WTC11 (cell line): ENCODE data around the gene APOL3. TPM values are rescaled to one million over a fixed set of nuclear protein-coding genes. Genes with fewer than 3 reads are reported as not detected.

Experiments used
- ATAC-seq: fragments of 200-7000 bp; cut with Tn5 transposase; 2 replicates; pipeline ENCODE4 v1.10.0; 2021; ENCODE audit warnings: mild to moderate bottlenecking, moderate library complexity
- CTCF ChIA-PET: fragments of 300-600 bp; sonication (Branson Sonifier 250); formaldehyde crosslinking; loops from one replicate; lab custom pipeline; 2021; ENCODE audit warnings: antibody characterized with exemption; lab: Charles Lee
- POLR2A ChIA-PET: fragments of 350-600 bp; sonication (Branson Sonifier 250); formaldehyde crosslinking; loops from one replicate; lab custom pipeline; 2021; ENCODE audit warnings: antibody characterized with exemption; lab: Charles Lee
- DNase-seq: peaks from one replicate; pipeline ENCODE4 v3.0.0; 2021; ENCODE audit warnings: low spot score
- H3K27ac Mint-ChIP-seq: 2 replicates; pipeline ENCODE4 v1.8.0; 2021; ENCODE audit warnings: mixed read lengths
- H3K27me3 Mint-ChIP-seq: 2 replicates; pipeline ENCODE4 v1.8.0; 2021; ENCODE audit warnings: low read depth, mild to moderate bottlenecking, moderate library complexity, mixed read lengths
- H3K36me3 Mint-ChIP-seq: 2 replicates; pipeline ENCODE4 v1.8.0; 2021; ENCODE audit warnings: mixed read lengths
- H3K4me1 Mint-ChIP-seq: 2 replicates; pipeline ENCODE4 v1.8.0; 2022; ENCODE audit warnings: mixed read lengths
- H3K4me3 Mint-ChIP-seq: 2 replicates; pipeline ENCODE4 v1.8.0; 2021; ENCODE audit warnings: mild to moderate bottlenecking, moderate library complexity, mixed read lengths
- H3K9me3 Mint-ChIP-seq: 2 replicates; pipeline ENCODE4 v1.8.0; 2021; ENCODE audit warnings: mixed read lengths
- AFF4 ChIP-seq: sonication (generic); formaldehyde crosslinking; IDR thresholded peaks from 2 replicates; pipeline ENCODE4 v1.8.1; 2023; ENCODE audit warnings: mild to moderate bottlenecking, missing genetic modification reagents, borderline replicate concordance
- ATF2 ChIP-seq: sonication (generic); formaldehyde crosslinking; IDR thresholded peaks from 2 replicates; pipeline ENCODE4 v1.8.1; 2022; ENCODE audit warnings: low read depth, missing genetic modification reagents, borderline replicate concordance
- E2F1 ChIP-seq: sonication (generic); formaldehyde crosslinking; IDR thresholded peaks from 2 replicates; pipeline ENCODE4 v1.8.0; 2022; ENCODE audit warnings: mild to moderate bottlenecking, missing genetic modification reagents
- GRHL2 ChIP-seq: fragments of 250-450 bp; sonication (Bioruptor Pico); IDR thresholded peaks from 2 replicates; pipeline ENCODE4 v1.8.0; 2022; ENCODE audit warnings: mild to moderate bottlenecking, moderate library complexity; ENCODE audit not compliant: insufficient replicate concordance, severe bottlenecking
- IRF2 ChIP-seq: sonication (generic); formaldehyde crosslinking; IDR thresholded peaks from 2 replicates; pipeline ENCODE4 v1.8.0; 2022; ENCODE audit warnings: low read depth, missing genetic modification reagents, borderline replicate concordance
- JAZF1 ChIP-seq: fragments of 250-450 bp; sonication (Bioruptor Pico); IDR thresholded peaks from 2 replicates; pipeline ENCODE4 v1.9.0; 2021; ENCODE audit warnings: moderate library complexity, mild to moderate bottlenecking, inconsistent platforms
- MYBL2 ChIP-seq: sonication (generic); formaldehyde crosslinking; IDR thresholded peaks from 2 replicates; pipeline ENCODE4 v1.8.1; 2023; ENCODE audit warnings: mild to moderate bottlenecking, moderate library complexity, missing genetic modification reagents
- RELA ChIP-seq: sonication (generic); formaldehyde crosslinking; IDR thresholded peaks from 2 replicates; pipeline ENCODE4 v1.8.1; 2022; ENCODE audit warnings: missing genetic modification reagents, mild to moderate bottlenecking, borderline replicate concordance
- SMAD4 ChIP-seq: sonication (generic); formaldehyde crosslinking; IDR thresholded peaks from 2 replicates; pipeline ENCODE4 v1.8.0; 2022; ENCODE audit warnings: mild to moderate bottlenecking, missing genetic modification reagents
- SOX15 ChIP-seq: fragments of 250-450 bp; sonication (Bioruptor Pico); IDR thresholded peaks from 2 replicates; pipeline ENCODE4 v1.9.0; 2021; ENCODE audit warnings: mild to moderate bottlenecking
- TCF7 ChIP-seq: sonication (generic); formaldehyde crosslinking; IDR thresholded peaks from 2 replicates; pipeline ENCODE4 v1.8.0; 2022; ENCODE audit warnings: mild to moderate bottlenecking, low read depth, missing genetic modification reagents, moderate library complexity
- TEAD4 ChIP-seq: sonication (generic); formaldehyde crosslinking; IDR thresholded peaks from 2 replicates; pipeline ENCODE4 v1.8.0; 2022; ENCODE audit warnings: mild to moderate bottlenecking, missing genetic modification reagents
- ZBTB21 ChIP-seq: sonication (generic); formaldehyde crosslinking; IDR thresholded peaks from 2 replicates; pipeline ENCODE4 v1.8.1; 2023; ENCODE audit warnings: mild to moderate bottlenecking, missing genetic modification reagents, borderline replicate concordance
- ZNF317 ChIP-seq: sonication (generic); formaldehyde crosslinking; IDR thresholded peaks from 2 replicates; pipeline ENCODE4 v1.8.1; 2023; ENCODE audit warnings: low read depth, mild to moderate bottlenecking, moderate library complexity, missing genetic modification reagents, borderline replicate concordance
- ZNF396 ChIP-seq: fragments of 250-450 bp; sonication (Bioruptor Pico); IDR thresholded peaks from 2 replicates; pipeline ENCODE4 v1.8.0; 2021; ENCODE audit warnings: mild to moderate bottlenecking, moderate library complexity, borderline replicate concordance
- ZNF671 ChIP-seq: fragments of 250-450 bp; sonication (Bioruptor Pico); IDR thresholded peaks from 2 replicates; pipeline ENCODE4 v1.8.0; 2021; ENCODE audit warnings: mild to moderate bottlenecking
- total RNA-seq: library from RNA; stranded (reverse); gene quantifications from 3 replicates; pipeline ENCODE4 v1.2.3, GENCODE V29; 2021
- TF ChIP-seq, protein P1 (sequence below): fragments of 250-450 bp; sonication (Bioruptor Pico); IDR thresholded peaks from 2 replicates; pipeline ENCODE4 v1.9.0; 2021; ENCODE audit warnings: mild to moderate bottlenecking, borderline replicate concordance
- TF ChIP-seq, protein P2 (sequence below): sonication (generic); formaldehyde crosslinking; IDR thresholded peaks from 2 replicates; pipeline ENCODE4 v1.8.1; 2022; ENCODE audit warnings: mild to moderate bottlenecking, moderate library complexity, missing genetic modification reagents
- TF ChIP-seq, protein P3 (sequence below): sonication (generic); formaldehyde crosslinking; IDR thresholded peaks from 2 replicates; pipeline ENCODE4 v1.8.0; 2022; ENCODE audit warnings: missing genetic modification reagents
- TF ChIP-seq, protein P4 (sequence below): sonication (generic); formaldehyde crosslinking; conservative IDR thresholded peaks from 2 replicates; pipeline ENCODE4 v1.8.1; 2022; ENCODE audit warnings: mild to moderate bottlenecking, missing genetic modification reagents

Gene APOL3
- total RNA-seq, 1 experiment from 2014 or later = 0.26 TPM

DNA sequence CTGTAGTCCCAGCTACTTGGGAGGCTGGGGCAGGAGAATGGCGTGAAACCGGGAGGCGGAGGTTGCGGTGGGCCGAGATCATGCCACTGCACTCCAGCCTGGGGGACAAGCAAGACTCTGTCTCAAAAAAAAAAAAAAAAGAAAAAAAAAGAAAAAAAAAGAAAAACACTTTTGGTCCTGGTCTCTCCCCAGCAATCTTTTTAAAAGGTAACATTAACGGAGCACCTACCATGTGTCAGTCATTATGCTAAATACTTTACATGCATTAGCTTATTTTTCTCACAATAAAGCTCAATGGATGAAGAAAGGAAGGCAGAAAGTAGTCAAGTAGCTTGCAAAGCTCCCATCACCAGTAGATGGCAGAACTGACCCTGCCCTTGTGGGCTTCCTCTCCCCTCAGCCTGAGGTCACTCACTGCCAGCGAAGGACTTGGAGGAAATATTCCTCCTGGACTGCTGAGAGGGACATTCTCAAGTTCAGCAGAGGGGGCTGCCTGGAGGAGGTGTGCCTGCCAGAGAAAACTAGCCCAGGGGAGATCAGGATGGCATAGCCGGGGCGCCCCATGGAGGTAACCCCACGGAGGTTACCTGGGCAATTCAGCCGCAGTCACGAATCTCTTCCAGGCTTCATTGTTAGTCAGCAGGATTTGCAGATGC is 15.5 kb downstream of the APOL3 start (continued):
- TF ChIP-seq ZNF317 (CRISPR knock-in tag) (no peak), SMAD4 (CRISPR knock-in tag) (no peak), TEAD4 (no peak)
- TF ChIP-seq, protein P1, sequence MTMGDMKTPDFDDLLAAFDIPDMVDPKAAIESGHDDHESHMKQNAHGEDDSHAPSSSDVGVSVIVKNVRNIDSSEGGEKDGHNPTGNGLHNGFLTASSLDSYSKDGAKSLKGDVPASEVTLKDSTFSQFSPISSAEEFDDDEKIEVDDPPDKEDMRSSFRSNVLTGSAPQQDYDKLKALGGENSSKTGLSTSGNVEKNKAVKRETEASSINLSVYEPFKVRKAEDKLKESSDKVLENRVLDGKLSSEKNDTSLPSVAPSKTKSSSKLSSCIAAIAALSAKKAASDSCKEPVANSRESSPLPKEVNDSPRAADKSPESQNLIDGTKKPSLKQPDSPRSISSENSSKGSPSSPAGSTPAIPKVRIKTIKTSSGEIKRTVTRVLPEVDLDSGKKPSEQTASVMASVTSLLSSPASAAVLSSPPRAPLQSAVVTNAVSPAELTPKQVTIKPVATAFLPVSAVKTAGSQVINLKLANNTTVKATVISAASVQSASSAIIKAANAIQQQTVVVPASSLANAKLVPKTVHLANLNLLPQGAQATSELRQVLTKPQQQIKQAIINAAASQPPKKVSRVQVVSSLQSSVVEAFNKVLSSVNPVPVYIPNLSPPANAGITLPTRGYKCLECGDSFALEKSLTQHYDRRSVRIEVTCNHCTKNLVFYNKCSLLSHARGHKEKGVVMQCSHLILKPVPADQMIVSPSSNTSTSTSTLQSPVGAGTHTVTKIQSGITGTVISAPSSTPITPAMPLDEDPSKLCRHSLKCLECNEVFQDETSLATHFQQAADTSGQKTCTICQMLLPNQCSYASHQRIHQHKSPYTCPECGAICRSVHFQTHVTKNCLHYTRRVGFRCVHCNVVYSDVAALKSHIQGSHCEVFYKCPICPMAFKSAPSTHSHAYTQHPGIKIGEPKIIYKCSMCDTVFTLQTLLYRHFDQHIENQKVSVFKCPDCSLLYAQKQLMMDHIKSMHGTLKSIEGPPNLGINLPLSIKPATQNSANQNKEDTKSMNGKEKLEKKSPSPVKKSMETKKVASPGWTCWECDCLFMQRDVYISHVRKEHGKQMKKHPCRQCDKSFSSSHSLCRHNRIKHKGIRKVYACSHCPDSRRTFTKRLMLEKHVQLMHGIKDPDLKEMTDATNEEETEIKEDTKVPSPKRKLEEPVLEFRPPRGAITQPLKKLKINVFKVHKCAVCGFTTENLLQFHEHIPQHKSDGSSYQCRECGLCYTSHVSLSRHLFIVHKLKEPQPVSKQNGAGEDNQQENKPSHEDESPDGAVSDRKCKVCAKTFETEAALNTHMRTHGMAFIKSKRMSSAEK = no peak

- ATAC-seq = no peak
- H3K4me3 Mint-ChIP-seq = no peak overlapping the region
- no peak for DNase-seq
- no peaks in the 10 kb centered on the region; the same call in 1 of the 2 replicates for H3K27me3 Mint-ChIP-seq
- H3K9me3 Mint-ChIP-seq = no peaks in the 10 kb centered on the region
- H3K36me3 Mint-ChIP-seq = no peaks in the 10 kb centered on the region
- no peak overlapping the region for H3K27ac Mint-ChIP-seq
- ChIA-PET POLR2A (no interaction called here), CTCF (interaction anchor here (0.7 to 4.2 kb wide), 3 partner anchors 35 to 176 kb away, joined by 3 to 34 read pairs (median 25); no protein-coding TSS in a partner anchor)
- H3K4me1 Mint-ChIP-seq = peaks cover 23% of the 10 kb centered on the region
- TF ChIP-seq MYBL2 (CRISPR knock-in tag) (no peak), ATF2 (CRISPR knock-in tag) (no peak), TCF7 (no peak), GRHL2 (no peak), ZBTB21 (CRISPR knock-in tag) (no peak), E2F1 (CRISPR knock-in tag) (no peak), RELA (no peak), AFF4 (no peak), ZNF671 (no peak), IRF2 (CRISPR knock-in tag) (no peak), ZNF396 (CRISPR knock-in tag) (no peak), JAZF1 (no peak), SOX15 (CRISPR knock-in tag) (no peak)
- TF ChIP-seq, protein P2, sequence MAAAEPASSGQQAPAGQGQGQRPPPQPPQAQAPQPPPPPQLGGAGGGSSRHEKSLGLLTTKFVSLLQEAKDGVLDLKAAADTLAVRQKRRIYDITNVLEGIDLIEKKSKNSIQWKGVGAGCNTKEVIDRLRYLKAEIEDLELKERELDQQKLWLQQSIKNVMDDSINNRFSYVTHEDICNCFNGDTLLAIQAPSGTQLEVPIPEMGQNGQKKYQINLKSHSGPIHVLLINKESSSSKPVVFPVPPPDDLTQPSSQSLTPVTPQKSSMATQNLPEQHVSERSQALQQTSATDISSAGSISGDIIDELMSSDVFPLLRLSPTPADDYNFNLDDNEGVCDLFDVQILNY (CRISPR knock-in tag) = no peak
- TF ChIP-seq, protein P3, sequence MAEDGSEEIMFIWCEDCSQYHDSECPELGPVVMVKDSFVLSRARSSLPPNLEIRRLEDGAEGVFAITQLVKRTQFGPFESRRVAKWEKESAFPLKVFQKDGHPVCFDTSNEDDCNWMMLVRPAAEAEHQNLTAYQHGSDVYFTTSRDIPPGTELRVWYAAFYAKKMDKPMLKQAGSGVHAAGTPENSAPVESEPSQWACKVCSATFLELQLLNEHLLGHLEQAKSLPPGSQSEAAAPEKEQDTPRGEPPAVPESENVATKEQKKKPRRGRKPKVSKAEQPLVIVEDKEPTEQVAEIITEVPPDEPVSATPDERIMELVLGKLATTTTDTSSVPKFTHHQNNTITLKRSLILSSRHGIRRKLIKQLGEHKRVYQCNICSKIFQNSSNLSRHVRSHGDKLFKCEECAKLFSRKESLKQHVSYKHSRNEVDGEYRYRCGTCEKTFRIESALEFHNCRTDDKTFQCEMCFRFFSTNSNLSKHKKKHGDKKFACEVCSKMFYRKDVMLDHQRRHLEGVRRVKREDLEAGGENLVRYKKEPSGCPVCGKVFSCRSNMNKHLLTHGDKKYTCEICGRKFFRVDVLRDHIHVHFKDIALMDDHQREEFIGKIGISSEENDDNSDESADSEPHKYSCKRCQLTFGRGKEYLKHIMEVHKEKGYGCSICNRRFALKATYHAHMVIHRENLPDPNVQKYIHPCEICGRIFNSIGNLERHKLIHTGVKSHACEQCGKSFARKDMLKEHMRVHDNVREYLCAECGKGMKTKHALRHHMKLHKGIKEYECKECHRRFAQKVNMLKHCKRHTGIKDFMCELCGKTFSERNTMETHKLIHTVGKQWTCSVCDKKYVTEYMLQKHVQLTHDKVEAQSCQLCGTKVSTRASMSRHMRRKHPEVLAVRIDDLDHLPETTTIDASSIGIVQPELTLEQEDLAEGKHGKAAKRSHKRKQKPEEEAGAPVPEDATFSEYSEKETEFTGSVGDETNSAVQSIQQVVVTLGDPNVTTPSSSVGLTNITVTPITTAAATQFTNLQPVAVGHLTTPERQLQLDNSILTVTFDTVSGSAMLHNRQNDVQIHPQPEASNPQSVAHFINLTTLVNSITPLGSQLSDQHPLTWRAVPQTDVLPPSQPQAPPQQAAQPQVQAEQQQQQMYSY = no peak
- TF ChIP-seq, protein P4, sequence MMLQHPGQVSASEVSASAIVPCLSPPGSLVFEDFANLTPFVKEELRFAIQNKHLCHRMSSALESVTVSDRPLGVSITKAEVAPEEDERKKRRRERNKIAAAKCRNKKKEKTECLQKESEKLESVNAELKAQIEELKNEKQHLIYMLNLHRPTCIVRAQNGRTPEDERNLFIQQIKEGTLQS (CRISPR knock-in tag) = no peak
Measured at GRCh38 chr22:36143956-36144355, 16.6 kb downstream of the APOL3 start.
